RWPE2 (cell line): ENCODE results near the gene GCK.

Experiments
- ATAC-seq: fragments of 200-7000 bp; cut with Tn5 transposase; 3 replicates; pipeline ENCODE4 v1.9.1; 2021; ENCODE audit warnings: low read depth
- DNase-seq: peaks from one replicate; pipeline ENCODE4 v3.0.0-alpha.2; 2020; ENCODE audit warnings: low spot score
- H3K27ac ChIP-seq: fragments of 450-650 bp; 2 replicates; pipeline ENCODE4 v1.5.1; 2017; ENCODE audit warnings: mild to moderate bottlenecking; ENCODE audit not compliant: poor library complexity, severe bottlenecking
- H3K27me3 ChIP-seq: fragments of 250-450 bp; sonication (Bioruptor Pico); 2 replicates; pipeline ENCODE4 v1.5.1; 2021; ENCODE audit warnings: mild to moderate bottlenecking, moderate library complexity; ENCODE audit not compliant: insufficient read depth, poor library complexity, severe bottlenecking
- H3K36me3 ChIP-seq: fragments of 250-450 bp; sonication (Bioruptor Pico); 2 replicates; pipeline ENCODE4 v1.5.1; 2020; ENCODE audit warnings: low read depth, mild to moderate bottlenecking, moderate library complexity
- H3K4me1 ChIP-seq: fragments of 250-450 bp; sonication (Bioruptor Pico); 2 replicates; pipeline ENCODE4 v1.5.1; 2021; ENCODE audit warnings: mild to moderate bottlenecking, moderate library complexity; ENCODE audit not compliant: insufficient read depth, poor library complexity, severe bottlenecking
- H3K4me3 ChIP-seq: fragments of 250-450 bp; sonication (Bioruptor Pico); 2 replicates; pipeline ENCODE4 v1.5.1; 2021; ENCODE audit warnings: mild to moderate bottlenecking, moderate library complexity; ENCODE audit not compliant: severe bottlenecking
- H3K9me3 ChIP-seq: fragments of 250-450 bp; sonication (Bioruptor Pico); 2 replicates; pipeline ENCODE4 v1.5.1; 2021; ENCODE audit warnings: mild to moderate bottlenecking, moderate library complexity; ENCODE audit not compliant: severe bottlenecking
- CTCF ChIP-seq: fragments of 450-650 bp; IDR thresholded peaks from one replicate; pipeline ENCODE4 v1.5.1; 2017; ENCODE audit warnings: mild to moderate bottlenecking, moderate library complexity; ENCODE audit not compliant: poor library complexity, severe bottlenecking

GCK gene

GRCh38 chr7:44212018-44212417 is 22.8 kb upstream of the GCK start:
- TF ChIP-seq CTCF: no peak
- DNase-seq (peak; percentile 40), ATAC-seq (no peak)
- Histone ChIP-seq H3K4me1 (no peaks in the 10 kb centered on the region), H3K9me3 (no peaks in the 10 kb centered on the region), H3K27ac (no peak overlapping the region), H3K36me3 (peaks cover 51% of the 10 kb centered on the region), H3K27me3 (no peaks in the 10 kb centered on the region), H3K4me3 (no peak overlapping the region)

- H3K4me1 ChIP-seq: no peaks in the 10 kb centered on the region
- H3K9me3 ChIP-seq: no peaks in the 10 kb centered on the region
- no peak for ATAC-seq
- H3K36me3 ChIP-seq: peaks cover 59% of the 10 kb centered on the region
- H3K4me3 ChIP-seq: no peak overlapping the region
- no peak overlapping the region for H3K27ac ChIP-seq
- TF ChIP-seq CTCF: no peak
- no peaks in the 10 kb centered on the region for H3K27me3 ChIP-seq
- peak; percentile 45 for DNase-seq
Measured at GRCh38 chr7:44211126-44211675, 22.0 kb upstream of the GCK start.

GRCh38 chr7:44210107-44210506 is 20.9 kb upstream of the GCK start:
- Histone ChIP-seq H3K27me3 (no peaks in the 10 kb centered on the region), H3K4me3 (no peak overlapping the region), H3K4me1 (no peaks in the 10 kb centered on the region), H3K27ac (no peak overlapping the region), H3K9me3 (no peaks in the 10 kb centered on the region), H3K36me3 (peaks cover 70% of the 10 kb centered on the region)
- no peak for TF ChIP-seq CTCF
- DNase-seq: peak; percentile 25
- ATAC-seq: no peak

GRCh38 chr7:44208085-44208484 is 18.8 kb upstream of the GCK start:
- Histone ChIP-seq H3K27ac (no peak overlapping the region), H3K27me3 (no peaks in the 10 kb centered on the region), H3K36me3 (peaks cover 90% of the 10 kb centered on the region), H3K9me3 (no peaks in the 10 kb centered on the region), H3K4me1 (no peaks in the 10 kb centered on the region), H3K4me3 (no peak overlapping the region)
- TF ChIP-seq CTCF: no peak
- no peak for ATAC-seq
- DNase-seq: peak; percentile 11

GRCh38 chr7:44206008-44206407 is 16.8 kb upstream of the GCK start:
- peaks cover 86% of the 10 kb centered on the region for H3K36me3 ChIP-seq
- DNase-seq (peak; percentile 7), ATAC-seq (no peak)
- H3K27me3 ChIP-seq: no peaks in the 10 kb centered on the region
- H3K4me3 ChIP-seq: no peak overlapping the region
- H3K4me1 ChIP-seq: peaks cover 8% of the 10 kb centered on the region
- no peaks in the 10 kb centered on the region for H3K9me3 ChIP-seq
- H3K27ac ChIP-seq: no peak overlapping the region
- no peak for TF ChIP-seq CTCF
